H1 (cell line): ENCODE results near the gene PHF14. TPM values are rescaled to one million over a fixed set of nuclear protein-coding genes. Genes with fewer than 3 reads are reported as not detected.

ENCODE experiments used
- CTCF ChIA-PET: fragments of 300-600 bp; sonication (Branson Sonifier 250); formaldehyde crosslinking; loops from one replicate; lab custom pipeline; 2021; ENCODE audit not compliant: partially characterized antibody; lab: Charles Lee
- POLR2A ChIA-PET: fragments of 300-600 bp; sonication (Branson Sonifier 250); formaldehyde crosslinking; loops from one replicate; lab custom pipeline; 2021; ENCODE audit warnings: inconsistent platforms; ENCODE audit not compliant: partially characterized antibody; lab: Charles Lee
- DNase-seq, 2 experiments: peaks; one replicate each; pipeline versions ENCODE4 v3.0.0 to v3.0.0-alpha.2; 2010 to 2022; ENCODE audit warnings: low spot score in 2 of 2, low read depth in 1 of 2, mixed read lengths in 1 of 2
- FAIRE-seq: peaks from 2 replicates; lab custom pipeline; 2011; peaks lifted over from hg19 to GRCh38; lab: Jason Lieb, UNC
- H2AFZ ChIP-seq: 2 replicates; pipeline ENCODE4 v1.8.1; 2012; ENCODE audit warnings: low read length, inconsistent platforms
- H2AK5ac ChIP-seq: 2 replicates; pipeline ENCODE4 v1.6.1; 2013; ENCODE audit warnings: low read depth, low read length
- H2BK120ac ChIP-seq: replicated peaks from 2 replicates; pipeline ENCODE3; 2013; ENCODE audit warnings: low read depth, low read length, inconsistent platforms
- H2BK12ac ChIP-seq: 2 replicates; pipeline ENCODE4 v1.6.1; 2013; ENCODE audit warnings: low read depth, low read length
- H2BK15ac ChIP-seq: 2 replicates; pipeline ENCODE4 v1.6.1; 2013; ENCODE audit warnings: low read length
- H2BK20ac ChIP-seq: 2 replicates; pipeline ENCODE4 v1.6.1; 2013; ENCODE audit warnings: low read length
- H2BK5ac ChIP-seq: 2 replicates; pipeline ENCODE4 v1.6.1; 2013; ENCODE audit warnings: low read depth, low read length
- H3K14ac ChIP-seq: 2 replicates; pipeline ENCODE4 v1.6.1; 2013; ENCODE audit warnings: inconsistent platforms; ENCODE audit not compliant: insufficient read length
- H3K18ac ChIP-seq: 2 replicates; pipeline ENCODE4 v1.6.1; 2013; ENCODE audit warnings: low read length; ENCODE audit errors: extremely low read depth
- H3K23ac ChIP-seq: 2 replicates; pipeline ENCODE4 v1.6.1; 2013; ENCODE audit warnings: inconsistent platforms; ENCODE audit not compliant: insufficient read length
- H3K23me2 ChIP-seq: 2 replicates; pipeline ENCODE4 v1.6.1; 2013; ENCODE audit warnings: low read depth, low read length
- H3K27ac ChIP-seq: 2 replicates; pipeline ENCODE4 v1.6.1; 2011; ENCODE audit warnings: low read depth, low read length, inconsistent platforms
- H3K27me3 ChIP-seq, 4 experiments: replicated peaks in 1 of 4; 1 replicate in 1 of 4; 2 replicates in 3 of 4; pipeline versions ENCODE4 v1.6.1 to v1.8.1; 2011 to 2013; ENCODE audit warnings: low read length in 3 of 4, mild to moderate bottlenecking in 3 of 4, inconsistent platforms in 2 of 4, mixed read lengths in 2 of 4, moderate library complexity in 1 of 4; ENCODE audit not compliant: control insufficient read depth in 3 of 4, insufficient read depth in 3 of 4; ENCODE audit errors: extremely low read depth in 1 of 4
- H3K36me3 ChIP-seq, 4 experiments: 2 replicates each; pipeline versions ENCODE4 v1.6.1 to v1.8.1; 2011 to 2013; ENCODE audit warnings: mild to moderate bottlenecking in 4 of 4, low read length in 3 of 4, moderate library complexity in 2 of 4, control low read depth in 1 of 4, inconsistent platforms in 1 of 4; ENCODE audit not compliant: insufficient read depth in 4 of 4, control insufficient read depth in 2 of 4
- H3K4ac ChIP-seq: replicated peaks from 2 replicates; pipeline ENCODE3; 2013; ENCODE audit warnings: low read length, low read depth, mixed read lengths, inconsistent platforms; ENCODE audit not compliant: insufficient read length
- H3K4me1 ChIP-seq, 4 experiments: replicated peaks in 1 of 4; 1 replicate in 1 of 4; 2 replicates in 3 of 4; pipeline versions ENCODE4 v1.6.1 to v1.8.1; 2011 to 2013; ENCODE audit warnings: low read length in 3 of 4, inconsistent platforms in 2 of 4, mixed read lengths in 1 of 4; ENCODE audit not compliant: insufficient read depth in 4 of 4, control insufficient read depth in 3 of 4
- H3K4me2 ChIP-seq, 2 experiments: 2 replicates each; pipeline versions ENCODE4 v1.6.1 to v1.8.1; 2011 to 2013; ENCODE audit warnings: low read depth in 2 of 2, low read length in 2 of 2, control low read depth in 1 of 2, inconsistent platforms in 1 of 2, mild to moderate bottlenecking in 1 of 2; ENCODE audit not compliant: insufficient read depth in 1 of 2
- H3K4me3 ChIP-seq, 4 experiments: fragments of 200-600, 300-600 bp in 1 of 4; sonication (generic), shearing (Covaris generic), sonication (Bioruptor Twin) in 1 of 4; 2 replicates each; pipeline versions ENCODE4 v1.5.1 to v1.8.1; 2011 to 2016; ENCODE audit warnings: low read length in 4 of 4, low read depth in 3 of 4, control low read depth in 2 of 4, inconsistent platforms in 2 of 4, mild to moderate bottlenecking in 2 of 4, mixed read lengths in 1 of 4, moderate library complexity in 1 of 4; ENCODE audit not compliant: insufficient read depth in 2 of 4; ENCODE audit errors: extremely low read depth in 1 of 4
- H3K56ac ChIP-seq: replicated peaks from 2 replicates; pipeline ENCODE3; 2013; ENCODE audit warnings: low read depth, mild to moderate bottlenecking, mixed read lengths, low read length, inconsistent platforms; ENCODE audit not compliant: insufficient read length
- H3K79me1 ChIP-seq: 2 replicates; pipeline ENCODE4 v1.6.1; 2013; ENCODE audit warnings: low read depth, low read length, control low read depth
- H3K79me2 ChIP-seq, 2 experiments: 2 replicates each; pipeline versions ENCODE4 v1.6.1 to v1.8.1; 2012 to 2013; ENCODE audit warnings: low read length in 2 of 2, mild to moderate bottlenecking in 2 of 2, inconsistent platforms in 1 of 2; ENCODE audit not compliant: insufficient read depth in 2 of 2, control insufficient read depth in 1 of 2
- H3K9ac ChIP-seq, 4 experiments: replicated peaks in 1 of 4; 1 replicate in 1 of 4; 2 replicates in 3 of 4; pipeline versions ENCODE4 v1.6.1 to v1.8.1; 2011 to 2013; ENCODE audit warnings: low read depth in 3 of 4, low read length in 3 of 4, control low read depth in 2 of 4, mild to moderate bottlenecking in 2 of 4, moderate library complexity in 2 of 4, inconsistent platforms in 1 of 4; ENCODE audit errors: extremely low read depth in 1 of 4
- H3K9me3 ChIP-seq, 2 experiments: 2 replicates each; pipeline versions ENCODE4 v1.6.1 to v1.8.1; 2012 to 2013; ENCODE audit warnings: mild to moderate bottlenecking in 2 of 2, moderate library complexity in 2 of 2, control low read depth in 1 of 2, inconsistent platforms in 1 of 2, low read depth in 1 of 2, low read length in 1 of 2, mixed read lengths in 1 of 2; ENCODE audit not compliant: insufficient read depth in 2 of 2
- H4K20me1 ChIP-seq, 2 experiments: replicated peaks in 1 of 2; 2 replicates each; pipeline versions ENCODE3 to v1.8.1; 2011 to 2013; ENCODE audit warnings: inconsistent platforms in 2 of 2, low read length in 2 of 2, mild to moderate bottlenecking in 1 of 2; ENCODE audit not compliant: insufficient read depth in 2 of 2, control insufficient read depth in 1 of 2
- H4K5ac ChIP-seq: 2 replicates; pipeline ENCODE4 v1.6.1; 2013; ENCODE audit warnings: low read length, low read depth, mixed read lengths, inconsistent platforms; ENCODE audit not compliant: insufficient read length
- H4K8ac ChIP-seq: 2 replicates; pipeline ENCODE4 v1.8.0; 2013; ENCODE audit warnings: mild to moderate bottlenecking, moderate library complexity, low read length, inconsistent platforms; ENCODE audit not compliant: insufficient read depth; ENCODE audit errors: extremely low read depth
- H4K91ac ChIP-seq: replicated peaks from 2 replicates; pipeline ENCODE3; 2013; ENCODE audit warnings: low read length, mixed read lengths, inconsistent platforms; ENCODE audit not compliant: insufficient read length
- ASH2L ChIP-seq: fragments of 200-600, 300-600 bp; sonication (generic); IDR thresholded peaks from one replicate; pipeline ENCODE4 v1.7.1; 2017; ENCODE audit warnings: low read length
- KDM5A ChIP-seq: fragments of 200-600 bp; IDR thresholded peaks from 2 replicates; pipeline ENCODE4 v1.7.1; 2012; ENCODE audit warnings: mild to moderate bottlenecking, low read length, inconsistent platforms, mixed read lengths
- SIRT6 ChIP-seq: IDR thresholded peaks from one replicate; pipeline ENCODE4 v1.7.1; 2012; ENCODE audit warnings: low read length, inconsistent platforms
- WGBS, 2 experiments: shearing (Covaris generic) in 1 of 2; methylation state at CpG; one replicate each; pipeline versions ENCODE4 v1.1.6 to v1.1.7; 2013 to 2015; ENCODE audit warnings: low lambda C conversion rate in 2 of 2, mixed read lengths in 2 of 2, inconsistent platforms in 1 of 2, low coverage in 1 of 2, missing lambda C conversion rate in 1 of 2; ENCODE audit not compliant: insufficient replicate concordance in 2 of 2, insufficient coverage in 1 of 2, insufficient read length in 1 of 2; ENCODE audit errors: extremely low coverage in 1 of 2, missing lambda C conversion rate in 1 of 2; 5-methylcytosine and 5-hydroxymethylcytosine counted together
- polyA plus RNA-seq, 7 experiments: library from polyadenylated mRNA; depleted of rRNA in 3 of 7; stranded (reverse) in 5 of 7; unstranded in 2 of 7; fragments of >200 nt in 5 of 7; fragments of 200-250 nt in 2 of 7; gene quantifications; 1 replicate in 5 of 7; 2 replicates in 1 of 7; 4 replicates in 1 of 7; pipeline versions ENCODE4 v1.2.1 to v1.2.3, GENCODE V29; 2011 to 2013; ENCODE audit warnings: missing spikeins in 2 of 7, mixed read lengths in 2 of 7
- total RNA-seq: library from RNA; stranded (reverse); fragmentation: NEBNext Ultra II Directional; extraction: Animal tissue kit (Norgen Biotek cat#: 25700); gene quantifications from 2 replicates; pipeline ENCODE4 v1.2.1, GENCODE V29; 2021

The PHF14 gene
- total and polyA plus RNA-seq, 2 of the 8 experiments (the other 6 are each of a cell fraction or from before 2014, with no cell fraction given): 17.9 to 70.6 TPM

GRCh38 chr7:11120068-11120664 is 146.5 kb downstream of the PHF14 start:
- FAIRE-seq (no peak), DNase-seq (no peak)
- H3K23me2 ChIP-seq: no peaks in the 10 kb centered on the region; the same call in 1 of the 2 replicates
- H2BK12ac ChIP-seq: no peak overlapping the region
- no peaks in the 10 kb centered on the region for H3K9me3 ChIP-seq
- H3K4me3 ChIP-seq: no peak overlapping the region
- no peak overlapping the region for H3K18ac ChIP-seq
- no peak overlapping the region for H2AK5ac ChIP-seq
- H2AFZ ChIP-seq: no peak overlapping the region
- H3K14ac ChIP-seq: no peak overlapping the region
- H4K20me1 ChIP-seq: no peaks in the 10 kb centered on the region
- no peak overlapping the region for H4K91ac ChIP-seq
- H3K4me2 ChIP-seq: no peak overlapping the region
- H3K27me3 ChIP-seq: no peaks in the 10 kb centered on the region
- H4K5ac ChIP-seq: no peak overlapping the region
- H3K4me1 ChIP-seq: no peaks in the 10 kb centered on the region
- no peaks in the 10 kb centered on the region; a peak in 1 of 8 replicates for H3K36me3 ChIP-seq
- H2BK5ac ChIP-seq: no peak overlapping the region
- H3K27ac ChIP-seq: no peak overlapping the region
- no peaks in the 10 kb centered on the region for H3K79me1 ChIP-seq
- ChIA-PET CTCF (no interaction called here), POLR2A (no interaction called here)
- H3K9ac ChIP-seq: no peak overlapping the region
- H3K23ac ChIP-seq: no peak overlapping the region
- no peak overlapping the region for H3K4ac ChIP-seq
- no peak overlapping the region for H3K56ac ChIP-seq
- H2BK20ac ChIP-seq: no peak overlapping the region
- H3K79me2 ChIP-seq: no peaks in the 10 kb centered on the region
- TF ChIP-seq KDM5A: no peak
- no peak for TF ChIP-seq SIRT6
- no peak for TF ChIP-seq ASH2L
- no peak overlapping the region for H2BK120ac ChIP-seq
- H4K8ac ChIP-seq: no peak overlapping the region
- WGBS, 2 experiments: 90 to 100% methylated on average over 3 of the region's 3 CpGs
- H2BK15ac ChIP-seq: no peak overlapping the region
